OCI-LY1 (cell line): ENCODE results near the gene IGLON5.

Experiments
- EZH2 ChIP-seq: fragments of 200-600 bp; sonication (generic), shearing (Covaris generic); IDR thresholded peaks from 2 replicates; pipeline ENCODE4 v1.8.0; 2017; ENCODE audit warnings: borderline replicate concordance, mixed run types, mild to moderate bottlenecking, antibody characterized with exemption, low read length, moderate library complexity, mixed read lengths
- TF ChIP-seq, protein P1 (sequence below): fragments of 200-600 bp; sonication (generic), shearing (Covaris generic); IDR thresholded peaks from 2 replicates; pipeline ENCODE4 v1.5.1; 2017; ENCODE audit warnings: mild to moderate bottlenecking, antibody characterized with exemption, low read length, moderate library complexity, mixed read lengths

GRCh38 chr19:51282335-51282734, 29.1 kb upstream of the IGLON5 start:
- TF ChIP-seq, protein P1, sequence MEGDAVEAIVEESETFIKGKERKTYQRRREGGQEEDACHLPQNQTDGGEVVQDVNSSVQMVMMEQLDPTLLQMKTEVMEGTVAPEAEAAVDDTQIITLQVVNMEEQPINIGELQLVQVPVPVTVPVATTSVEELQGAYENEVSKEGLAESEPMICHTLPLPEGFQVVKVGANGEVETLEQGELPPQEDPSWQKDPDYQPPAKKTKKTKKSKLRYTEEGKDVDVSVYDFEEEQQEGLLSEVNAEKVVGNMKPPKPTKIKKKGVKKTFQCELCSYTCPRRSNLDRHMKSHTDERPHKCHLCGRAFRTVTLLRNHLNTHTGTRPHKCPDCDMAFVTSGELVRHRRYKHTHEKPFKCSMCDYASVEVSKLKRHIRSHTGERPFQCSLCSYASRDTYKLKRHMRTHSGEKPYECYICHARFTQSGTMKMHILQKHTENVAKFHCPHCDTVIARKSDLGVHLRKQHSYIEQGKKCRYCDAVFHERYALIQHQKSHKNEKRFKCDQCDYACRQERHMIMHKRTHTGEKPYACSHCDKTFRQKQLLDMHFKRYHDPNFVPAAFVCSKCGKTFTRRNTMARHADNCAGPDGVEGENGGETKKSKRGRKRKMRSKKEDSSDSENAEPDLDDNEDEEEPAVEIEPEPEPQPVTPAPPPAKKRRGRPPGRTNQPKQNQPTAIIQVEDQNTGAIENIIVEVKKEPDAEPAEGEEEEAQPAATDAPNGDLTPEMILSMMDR, result no peak
- TF ChIP-seq EZH2, result no peak
